ENCODE data around the gene STYXL2. TPM values are rescaled to one million over a fixed set of nuclear protein-coding genes. Genes with fewer than 3 reads are reported as not detected.

STYXL2 gene
- total RNA-seq, 1 donor from 2014 or later = 0.07 TPM

DNA sequence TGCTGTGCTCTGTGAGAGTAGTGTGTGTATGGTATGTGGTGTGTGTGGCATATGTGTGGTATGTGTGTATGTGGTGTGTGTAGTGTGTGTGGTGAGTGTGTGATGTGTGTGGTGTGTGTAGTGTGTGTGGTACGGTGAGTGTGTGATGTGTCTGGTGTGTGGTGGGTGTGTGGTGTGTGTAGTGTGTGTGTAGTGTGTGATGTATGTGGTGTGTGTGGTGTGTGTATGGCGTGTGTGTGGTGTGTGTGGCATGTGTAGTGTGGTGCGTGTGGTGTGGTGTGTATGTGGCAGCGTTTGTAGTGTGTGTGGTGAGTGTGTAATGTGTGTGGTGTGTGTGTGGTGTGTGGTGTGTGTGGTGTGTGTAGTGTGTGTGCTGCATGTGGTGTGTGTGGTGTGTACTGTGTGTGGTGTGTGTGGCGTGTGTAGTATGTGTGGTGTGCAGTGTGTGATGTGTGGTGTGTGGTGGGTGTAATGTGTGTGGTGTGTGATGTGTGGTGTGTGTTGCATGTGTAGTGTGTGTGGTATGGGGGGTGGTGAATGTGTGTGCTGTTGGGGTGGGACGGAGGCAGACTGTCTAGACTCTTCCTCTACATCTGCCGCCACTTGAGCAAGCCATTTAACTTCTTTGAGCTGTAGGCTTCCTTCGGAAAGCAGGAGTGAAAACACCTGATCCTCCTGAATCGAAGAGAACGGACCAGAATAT is 37.2 kb upstream of the STYXL2 start:
- TF ChIP-seq, protein P1, sequence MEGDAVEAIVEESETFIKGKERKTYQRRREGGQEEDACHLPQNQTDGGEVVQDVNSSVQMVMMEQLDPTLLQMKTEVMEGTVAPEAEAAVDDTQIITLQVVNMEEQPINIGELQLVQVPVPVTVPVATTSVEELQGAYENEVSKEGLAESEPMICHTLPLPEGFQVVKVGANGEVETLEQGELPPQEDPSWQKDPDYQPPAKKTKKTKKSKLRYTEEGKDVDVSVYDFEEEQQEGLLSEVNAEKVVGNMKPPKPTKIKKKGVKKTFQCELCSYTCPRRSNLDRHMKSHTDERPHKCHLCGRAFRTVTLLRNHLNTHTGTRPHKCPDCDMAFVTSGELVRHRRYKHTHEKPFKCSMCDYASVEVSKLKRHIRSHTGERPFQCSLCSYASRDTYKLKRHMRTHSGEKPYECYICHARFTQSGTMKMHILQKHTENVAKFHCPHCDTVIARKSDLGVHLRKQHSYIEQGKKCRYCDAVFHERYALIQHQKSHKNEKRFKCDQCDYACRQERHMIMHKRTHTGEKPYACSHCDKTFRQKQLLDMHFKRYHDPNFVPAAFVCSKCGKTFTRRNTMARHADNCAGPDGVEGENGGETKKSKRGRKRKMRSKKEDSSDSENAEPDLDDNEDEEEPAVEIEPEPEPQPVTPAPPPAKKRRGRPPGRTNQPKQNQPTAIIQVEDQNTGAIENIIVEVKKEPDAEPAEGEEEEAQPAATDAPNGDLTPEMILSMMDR (conservative IDR thresholded peaks at IDR 0.05) = no peak
- Mint-ChIP-seq H3K27me3 (ENCODE audit: low read depth) (peaks cover 6% of the 10 kb centered on the region), H3K36me3 (ENCODE audit: low read depth) (no peaks in the 10 kb centered on the region), H3K27ac (ENCODE audit: unreplicated experiment) (no peak overlapping the region), H3K4me1 (peaks cover 8% of the 10 kb centered on the region), H3K9me3 (no peaks in the 10 kb centered on the region), H3K4me3 (no peak overlapping the region)
- no peak for DNase-seq (ENCODE audit: low read depth, low spot score)

DNA sequence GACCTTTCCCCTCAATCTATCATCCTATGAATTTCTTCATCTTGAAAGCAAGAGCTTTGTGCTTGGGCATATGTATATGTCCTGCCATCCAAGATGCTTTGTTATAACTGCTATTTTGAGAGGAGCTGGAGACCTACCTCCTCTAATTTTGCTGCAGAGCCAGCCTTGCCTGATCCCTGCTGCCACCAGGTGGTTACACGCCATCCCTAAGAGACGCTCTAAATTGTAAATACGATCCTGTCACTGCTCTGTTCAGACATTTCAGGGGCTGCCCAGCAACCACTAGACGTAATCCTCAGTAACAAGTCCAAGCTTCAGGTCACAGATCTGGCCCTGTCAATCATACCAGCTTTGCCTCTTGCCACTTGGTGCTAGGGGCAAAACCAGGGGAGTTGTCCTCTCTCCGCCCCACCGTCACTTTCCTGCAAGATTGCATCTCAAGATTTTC is 36.6 kb upstream of the STYXL2 start:
- H3K27ac Mint-ChIP-seq (ENCODE audit: unreplicated experiment) = no peak overlapping the region
- H3K4me3 Mint-ChIP-seq = no peak overlapping the region
- peak; percentile 33 for DNase-seq (ENCODE audit: low read depth, low spot score)
- TF ChIP-seq, protein P1 (conservative IDR thresholded peaks at IDR 0.05) = peak; percentile 69
- H3K36me3 Mint-ChIP-seq (ENCODE audit: low read depth) = no peaks in the 10 kb centered on the region
- no peaks in the 10 kb centered on the region for H3K9me3 Mint-ChIP-seq
- H3K27me3 Mint-ChIP-seq (ENCODE audit: low read depth) = peaks cover 6% of the 10 kb centered on the region
- peaks cover 8% of the 10 kb centered on the region for H3K4me1 Mint-ChIP-seq

GRCh38 chr1:167059045-167059808 is 34.6 kb upstream of the STYXL2 start:
- H3K9me3 Mint-ChIP-seq = no peaks in the 10 kb centered on the region
- no peak overlapping the region for H3K27ac Mint-ChIP-seq (ENCODE audit: unreplicated experiment)
- H3K36me3 Mint-ChIP-seq (ENCODE audit: low read depth) = no peaks in the 10 kb centered on the region
- H3K27me3 Mint-ChIP-seq (ENCODE audit: low read depth) = peaks cover 2% of the 10 kb centered on the region
- TF ChIP-seq, protein P1 (conservative IDR thresholded peaks at IDR 0.05) = peak; percentile 95
- DNase-seq (ENCODE audit: low read depth, low spot score) = peak; percentile 92
- H3K4me1 Mint-ChIP-seq = peaks cover 8% of the 10 kb centered on the region
- H3K4me3 Mint-ChIP-seq = no peak overlapping the region

DNA sequence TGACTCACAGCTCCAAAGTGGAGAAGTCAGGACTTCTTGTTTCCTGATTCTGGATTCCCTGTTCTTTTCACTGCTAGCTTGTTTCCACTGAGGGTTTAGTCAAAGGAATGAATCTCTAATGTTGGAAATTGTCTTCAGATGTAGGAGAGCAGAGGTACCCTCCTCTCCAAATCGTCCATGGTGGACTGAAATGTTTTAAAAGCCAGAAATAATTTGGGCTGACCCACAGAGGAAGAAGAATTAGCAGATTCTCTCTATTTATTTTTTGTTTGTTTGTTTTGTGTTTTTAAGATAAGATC is 34.1 kb upstream of the STYXL2 start:
- H3K27ac Mint-ChIP-seq (ENCODE audit: unreplicated experiment) = no peak overlapping the region
- H3K4me1 Mint-ChIP-seq = peaks cover 8% of the 10 kb centered on the region
- no peak for DNase-seq (ENCODE audit: low read depth, low spot score)
- H3K9me3 Mint-ChIP-seq = no peaks in the 10 kb centered on the region
- no peaks in the 10 kb centered on the region for H3K36me3 Mint-ChIP-seq (ENCODE audit: low read depth)
- H3K4me3 Mint-ChIP-seq = no peak overlapping the region
- peaks cover 2% of the 10 kb centered on the region for H3K27me3 Mint-ChIP-seq (ENCODE audit: low read depth)
- TF ChIP-seq, protein P1 (conservative IDR thresholded peaks at IDR 0.05) = no peak

- Mint-ChIP-seq H3K27me3 (ENCODE audit: low read depth) (peaks cover 2% of the 10 kb centered on the region), H3K4me1 (peaks cover 8% of the 10 kb centered on the region), H3K9me3 (no peaks in the 10 kb centered on the region), H3K36me3 (ENCODE audit: low read depth) (no peaks in the 10 kb centered on the region), H3K4me3 (no peak overlapping the region), H3K27ac (ENCODE audit: unreplicated experiment) (no peak overlapping the region)
- TF ChIP-seq, protein P1 (conservative IDR thresholded peaks at IDR 0.05) = peak; percentile 41
- no peak for DNase-seq (ENCODE audit: low read depth, low spot score)
These were observed 33.5 kb upstream of the STYXL2 start for GRCh38 chr1:167060141-167061072.
